ENCODE results near the gene MAJIN.

MAJIN gene

GRCh38 chr11:64933213-64933934 is 38.5 kb downstream of the MAJIN start:
- no peak for DNase-seq (ENCODE audit: low read depth in 2 of 2)

DNA sequence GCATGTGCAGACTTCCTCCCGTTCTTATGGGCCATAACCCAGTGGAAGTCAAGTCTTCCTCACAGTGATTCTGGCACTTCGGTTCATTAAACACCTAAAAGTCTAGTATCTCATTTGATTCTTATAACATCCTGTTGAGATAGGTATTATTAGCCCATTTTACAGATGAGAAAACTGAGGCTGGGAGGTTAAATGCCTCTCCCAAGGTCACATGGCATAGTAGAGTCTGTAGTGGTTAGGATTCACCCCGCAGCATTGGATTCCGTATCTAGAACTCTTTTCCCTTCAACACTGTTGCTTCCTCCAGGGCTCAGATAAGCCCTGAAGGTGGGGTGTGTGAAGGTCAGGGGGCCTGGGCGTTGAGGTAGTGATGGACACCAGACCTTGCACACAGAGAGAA is 39.6 kb downstream of the MAJIN start:
- DNase-seq (ENCODE audit: low read depth in 2 of 2) = no peak

GRCh38 chr11:64931290-64931689 is 40.6 kb downstream of the MAJIN start:
- no peak for DNase-seq (ENCODE audit: low read depth in 2 of 2)

DNA sequence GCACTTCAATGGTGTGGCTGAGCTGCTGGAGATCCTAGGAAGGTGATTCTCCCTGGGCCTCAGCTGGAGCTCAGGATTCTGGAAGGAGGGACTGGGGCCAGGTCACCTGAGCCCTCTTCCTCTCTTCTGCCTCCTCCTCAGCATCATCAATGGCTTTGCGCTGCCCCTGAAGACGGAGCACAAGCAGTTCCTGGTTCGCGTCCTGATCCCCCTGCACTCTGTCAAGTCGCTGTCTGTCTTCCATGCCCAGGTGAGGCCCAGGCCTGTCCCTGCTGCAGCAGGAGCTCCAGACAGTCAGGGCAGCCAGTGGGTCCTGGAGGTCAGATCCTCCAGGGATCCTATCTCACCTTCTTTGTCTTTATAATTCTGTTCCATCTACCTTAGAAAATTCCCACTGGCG is 41.6 kb downstream of the MAJIN start:
- no peak for DNase-seq (ENCODE audit: low read depth in 2 of 2)

- DNase-seq (ENCODE audit: low read depth in 2 of 2) = no peak
These were observed 42.3 kb downstream of the MAJIN start for GRCh38 chr11:64929625-64930024.

- no peak for DNase-seq (ENCODE audit: low read depth in 2 of 2)
These were observed 43.0 kb downstream of the MAJIN start for GRCh38 chr11:64928957-64929356.

- no peak for DNase-seq (ENCODE audit: low read depth in 2 of 2)
These were observed 45.2 kb downstream of the MAJIN start for GRCh38 chr11:64926689-64927088.

GRCh38 chr11:64925536-64926436 is 46.1 kb downstream of the MAJIN start:
- no peak for DNase-seq (ENCODE audit: low read depth in 2 of 2)

DNA sequence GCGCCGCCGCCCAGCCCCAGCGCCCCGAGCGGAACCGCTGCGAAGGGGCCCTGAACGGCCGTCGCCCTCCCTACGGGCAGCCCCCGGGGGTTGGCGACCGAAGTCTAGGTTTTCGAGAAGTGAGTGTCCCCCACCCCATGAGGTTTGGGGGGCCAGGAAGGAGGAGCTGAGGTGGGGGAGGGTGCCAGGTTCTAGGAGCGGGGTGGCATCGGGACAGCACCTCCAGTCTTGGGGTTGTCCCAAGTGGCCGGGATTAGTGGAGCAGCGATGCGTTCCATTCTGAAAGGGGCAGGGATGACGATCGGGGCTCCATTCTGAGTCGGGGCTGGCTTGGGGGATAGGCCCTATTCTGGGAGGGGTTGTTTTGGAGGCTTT is 47.0 kb downstream of the MAJIN start:
- DNase-seq (ENCODE audit: low read depth in 2 of 2) = no peak

DNA sequence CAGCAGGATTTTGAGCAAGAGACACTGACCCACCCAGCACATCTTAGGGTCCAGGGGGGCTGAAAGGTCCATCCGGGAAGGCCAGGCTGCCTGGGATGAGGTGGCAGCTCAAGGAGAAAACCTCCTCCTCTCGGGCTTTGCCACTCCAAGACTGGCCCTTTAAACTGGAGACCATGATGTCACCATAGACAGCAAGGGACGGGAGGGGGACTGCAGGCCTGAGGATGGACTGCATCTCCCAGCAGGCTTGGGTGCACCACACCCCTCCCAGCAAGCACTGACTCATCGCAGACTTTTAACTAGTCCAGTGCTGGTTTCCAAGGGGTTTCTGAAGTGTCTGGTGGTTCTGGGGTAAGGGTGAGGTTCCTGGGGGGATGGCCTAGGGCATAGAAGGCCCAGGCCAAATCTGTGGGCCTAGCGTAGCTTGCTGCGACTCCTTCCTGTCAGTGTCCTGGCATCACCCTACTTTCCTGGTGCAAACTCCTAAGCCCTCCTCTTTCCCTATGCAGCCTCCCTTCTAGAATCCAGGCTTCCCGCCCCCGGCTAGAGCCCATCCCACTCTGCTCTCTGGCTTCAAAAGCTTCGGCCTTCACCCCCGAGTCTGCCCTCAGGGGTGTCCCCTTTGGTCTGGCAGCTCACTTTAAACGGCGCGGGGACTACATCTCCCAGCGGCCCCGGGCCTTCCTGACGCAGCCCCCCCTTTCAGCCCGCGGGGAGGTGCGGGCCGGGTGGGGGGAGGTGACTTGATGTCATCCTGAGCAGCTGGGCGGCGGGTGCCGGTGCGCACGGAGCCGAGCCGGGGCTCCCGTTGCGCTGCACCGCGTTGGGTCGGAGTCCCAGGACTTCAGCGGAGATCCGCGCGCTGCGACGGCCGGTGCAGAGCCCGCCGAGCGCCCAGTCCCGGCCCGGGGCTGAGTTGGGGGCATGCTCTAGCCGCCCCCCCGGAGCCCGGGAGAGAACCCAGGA is 47.7 kb downstream of the MAJIN start, which contains the start of gene PPP2R5B:
Gene PPP2R5B, plus strand, starts transcription at position 746 of the 966 bp plus-strand sequence. CDS start 1,046 bp downstream, outside the sequence.
- DNase-seq (ENCODE audit: low read depth in 2 of 2) = peak; percentile 74 to 76

DNA sequence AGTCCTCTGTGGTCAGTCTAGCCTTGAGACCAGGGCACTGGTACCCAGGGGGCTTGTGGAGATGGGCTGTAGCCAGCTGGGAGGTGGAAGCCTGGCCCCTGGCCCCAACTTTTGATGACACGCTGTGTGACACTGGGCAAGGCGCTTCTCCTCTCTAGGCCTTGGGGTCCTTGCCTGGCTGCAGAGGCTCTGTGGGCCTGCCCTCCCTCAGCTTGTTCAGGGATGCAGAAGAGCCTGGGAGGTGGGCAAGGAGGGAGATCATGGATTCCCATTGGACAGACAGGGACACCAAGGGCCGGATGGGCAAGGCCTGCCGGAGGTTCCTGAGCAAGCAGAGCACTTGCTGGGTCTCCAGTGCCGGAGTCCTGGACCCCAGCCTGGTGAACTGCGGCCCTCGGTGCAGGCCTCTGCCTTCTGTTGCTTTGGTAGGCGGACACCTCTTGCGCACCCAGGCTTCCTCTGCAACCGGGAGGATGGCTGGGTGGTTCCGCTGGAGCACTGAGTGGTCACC is 48.7 kb downstream of the MAJIN start:
- DNase-seq (ENCODE audit: low read depth in 2 of 2) = no peak

- no peak for DNase-seq (ENCODE audit: low read depth in 2 of 2)
These were observed 50.5 kb downstream of the MAJIN start for GRCh38 chr11:64921384-64921783.

GRCh38 chr11:64920124-64920523 is 51.8 kb downstream of the MAJIN start:
- no peak for DNase-seq (ENCODE audit: low read depth in 2 of 2)

DNA sequence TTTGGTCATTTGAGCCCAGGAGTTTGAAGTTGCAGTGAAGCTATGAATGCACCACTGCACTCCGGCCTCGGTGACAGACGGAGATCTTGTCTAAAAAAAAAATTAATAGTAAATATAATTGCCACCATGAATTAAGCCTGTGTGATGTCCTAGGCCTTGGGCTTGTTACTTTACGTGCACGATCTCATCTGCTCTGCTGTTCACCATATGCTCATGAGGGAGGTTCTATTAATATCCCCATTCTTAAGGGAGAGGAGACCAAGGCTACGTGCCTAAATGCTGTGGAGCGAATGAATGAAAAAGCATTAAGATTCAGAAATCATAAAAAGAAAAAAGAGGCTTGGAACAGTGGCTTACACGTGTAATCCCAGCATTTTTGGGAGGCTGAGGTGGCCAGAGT is 52.3 kb downstream of the MAJIN start:
- DNase-seq (ENCODE audit: low read depth in 2 of 2) = no peak

GRCh38 chr11:64918017-64918416 is 53.9 kb downstream of the MAJIN start:
- DNase-seq (ENCODE audit: low read depth in 2 of 2) = peak in 1 of 2 experiments; percentile 20

- no peak for DNase-seq (ENCODE audit: low read depth in 2 of 2)
These were observed 54.3 kb downstream of the MAJIN start for GRCh38 chr11:64917663-64917995.

DNA sequence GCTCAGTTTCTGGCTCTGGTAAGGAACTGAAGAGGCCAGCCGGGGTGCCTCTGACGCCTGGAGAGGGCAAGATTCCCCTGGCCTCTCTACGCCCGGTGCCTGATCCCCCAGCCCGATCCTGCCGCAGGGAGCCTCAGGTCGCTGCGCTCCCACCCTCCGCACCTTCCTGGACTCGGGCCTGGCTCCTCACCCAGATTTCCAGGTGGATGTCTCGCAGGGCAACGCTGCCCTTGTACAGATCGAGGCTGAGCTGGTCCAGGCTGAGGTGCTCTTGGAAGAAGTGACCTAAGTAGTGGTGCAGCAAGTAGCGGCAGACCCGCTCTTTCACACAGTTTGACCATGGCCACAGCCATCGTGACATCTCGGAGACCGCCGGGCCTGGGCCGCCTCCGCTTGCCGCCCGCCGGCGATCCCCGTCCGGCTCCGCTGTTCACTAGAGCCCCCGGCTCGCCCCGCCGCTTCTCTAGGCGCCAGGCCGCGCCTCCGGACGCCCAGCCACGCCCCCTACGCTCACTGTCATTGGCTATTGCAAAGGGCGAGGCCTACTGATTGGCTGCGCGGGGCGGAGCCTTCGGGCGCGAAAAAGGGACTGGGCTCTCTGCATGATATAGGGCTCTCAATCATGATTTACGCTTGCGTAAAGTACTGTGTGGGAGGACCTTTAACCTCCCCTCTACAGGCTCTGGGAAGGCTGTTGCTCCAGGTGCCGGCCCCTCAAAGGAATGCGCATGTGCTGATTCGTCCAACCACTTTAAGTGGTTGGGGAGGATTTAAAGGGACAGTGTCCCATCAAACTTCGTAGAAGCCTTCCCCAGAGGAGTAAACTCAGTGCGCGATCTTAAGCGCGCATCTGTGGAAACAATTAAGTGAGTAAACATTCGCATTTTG is 54.9 kb downstream of the MAJIN start, which contains the start of gene ATG2A:
Gene ATG2A, minus strand, starts transcription at position 435 of the 888 bp plus-strand sequence. Its CDS starts 74 bp downstream, at position 361.
- DNase-seq (ENCODE audit: low read depth in 2 of 2) = peak; percentile 99

GRCh38 chr11:64916040-64916774 is 55.7 kb downstream of the MAJIN start:
- DNase-seq (ENCODE audit: low read depth in 2 of 2) = no peak

DNA sequence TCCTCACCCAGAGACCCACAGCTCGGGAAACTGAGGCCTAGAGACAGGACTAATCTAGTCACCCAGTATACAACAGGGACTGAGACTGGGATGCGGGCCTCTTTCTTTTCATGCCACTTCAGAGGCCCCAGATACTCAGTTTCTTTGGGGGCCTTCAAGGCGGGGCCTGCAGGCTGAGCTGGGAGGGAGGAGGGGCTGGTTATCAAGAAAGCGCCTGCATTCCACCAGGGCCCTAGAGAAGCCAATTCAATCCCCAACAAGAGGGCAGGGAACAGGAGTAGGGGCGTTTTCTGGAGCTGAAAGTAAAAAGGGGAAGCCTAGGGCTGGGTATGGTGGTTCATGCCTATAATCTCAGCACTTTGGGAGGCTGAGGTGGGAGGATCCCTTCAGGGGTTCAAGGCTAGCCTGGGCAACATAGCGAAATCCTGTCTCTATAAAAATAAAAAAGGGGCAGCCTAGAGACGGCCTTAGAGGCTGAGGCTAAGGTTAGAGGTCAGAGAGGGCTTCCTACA is 56.5 kb downstream of the MAJIN start:
- DNase-seq (ENCODE audit: low read depth in 2 of 2) = no peak

- DNase-seq (ENCODE audit: low read depth in 2 of 2) = no peak
These were observed 57.8 kb downstream of the MAJIN start for GRCh38 chr11:64914123-64914522.
